ENCODE measurements around the gene TSHR. TPM values are rescaled to one million over a fixed set of nuclear protein-coding genes. Genes with fewer than 3 reads are reported as not detected.

Gene TSHR
- total and polyA plus RNA-seq, 2 of the 4 experiments (the other 2 are of a cell fraction): not detected

DNA sequence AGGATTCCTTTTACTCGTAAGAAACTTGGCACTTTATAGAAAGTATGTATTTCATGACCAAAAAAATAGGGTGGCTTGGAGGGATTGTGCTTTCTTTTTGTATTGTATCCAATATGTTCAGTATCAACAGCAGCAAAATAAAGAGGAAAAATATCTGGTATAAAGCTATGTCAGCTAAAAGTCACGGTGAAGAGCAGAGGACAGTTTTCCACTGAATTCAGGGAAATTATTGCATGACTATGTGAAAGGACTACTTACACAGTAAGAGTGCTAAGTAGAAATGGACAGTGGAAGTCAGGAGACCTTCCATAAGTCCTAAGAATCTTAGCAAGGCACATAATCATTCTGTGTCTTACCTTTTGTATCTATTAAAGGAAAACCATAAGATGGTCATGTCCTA lies 19.3 kb downstream of the TSHR start:
- POLR2A ChIA-PET (ENCODE audit: unreplicated experiment): no interaction called here
- no peak overlapping the region for H4K8ac ChIP-seq (ENCODE audit: low read depth in 2 of 2, low read length in 2 of 2)
- no peak overlapping the region for H4K5ac ChIP-seq (ENCODE audit: low read depth, low read length)

More for the DNA sequence above, 19.3 kb downstream of the TSHR start:
- Histone ChIP-seq H2BK15ac (ENCODE audit: low read depth, low read length) (no peak overlapping the region), H3K27me3 (ENCODE audit: control insufficient read depth, insufficient read depth, low read length) (peaks cover 17% of the 10 kb centered on the region), H2BK5ac (ENCODE audit: low read depth, low read length, poor library complexity, severe bottlenecking) (no peak overlapping the region), H3K23ac (ENCODE audit: low read depth, low read length) (no peak overlapping the region), H4K91ac (ENCODE audit: insufficient read depth, low read depth, low read length) (no peak overlapping the region), H3K27ac (ENCODE audit: insufficient read depth, low read length) (no peak overlapping the region), H3K4me3 (ENCODE audit: insufficient read depth, low read depth, low read length) (no peak overlapping the region), H2BK120ac (ENCODE audit: low read depth, low read length) (no peak overlapping the region), H2AK5ac (ENCODE audit: low read depth, low read length) (no peak overlapping the region), H3K9me3 (ENCODE audit: control insufficient read depth, insufficient read depth, low read length) (no peaks in the 10 kb centered on the region), H4K20me1 (ENCODE audit: insufficient read depth, low read length) (no peaks in the 10 kb centered on the region), H3K9me1 (ENCODE audit: insufficient read depth, low read length) (no peaks in the 10 kb centered on the region), H3K18ac (ENCODE audit: low read depth, low read length) (no peak overlapping the region), H2BK20ac (ENCODE audit: low read depth, low read length) (no peak overlapping the region), H2AFZ (replicated peaks; ENCODE audit: low read length, poor library complexity) (no peak overlapping the region), H3K4me2 (ENCODE audit: low read depth, low read length) (no peak overlapping the region), H3K9ac (ENCODE audit: low read depth, low read length) (no peak overlapping the region), H3K79me1 (ENCODE audit: low read depth in 1 of 2, low read length in 2 of 2) (no peaks in the 10 kb centered on the region), H3K4me1 (ENCODE audit: control insufficient read depth, insufficient read depth, low read length) (peaks cover 2% of the 10 kb centered on the region; the same call in 1 of the 2 replicates), H2AK9ac (replicated peaks; ENCODE audit: low read depth, low read length, poor library complexity) (no peak overlapping the region), H3K14ac (replicated peaks; ENCODE audit: low read depth, low read length) (no peak overlapping the region), H3K56ac (ENCODE audit: extremely low read depth, insufficient read depth, low read length) (no peak overlapping the region), H3K4ac (ENCODE audit: low read depth, low read length) (no peak overlapping the region), H3K36me3 (ENCODE audit: control insufficient read depth, insufficient read depth, low read length) (no peaks in the 10 kb centered on the region)
- TF ChIP-seq MAFK (IDR thresholded peaks at IDR 0.05; ENCODE audit: low read depth, low read length) (peak; percentile 19; the same call in 1 of the 2 replicates), POLR2A (IDR thresholded peaks at IDR 0.05; ENCODE audit: low read depth, low read length) (no peak)
- intact Hi-C loops (cut with micrococcal nuclease): no loop called here
- no TSS peak for BruUV-seq (replicated peaks)
- DNase-seq: no peak
- CTCF ChIA-PET: interaction anchor here (2.0 kb wide), 1 partner anchor 19 kb away, joined by 5 read pairs; the partner anchor contains the start of gene TSHR
- WGBS, 2 experiments (ENCODE audit: extremely low coverage in 2 of 2, insufficient read length in 1 of 2): no CpG with 5 or more reads among the region's 2 CpGs
- dilution Hi-C loops (cut with HindIII; ENCODE audit: low sequenced_read_pairs, unreplicated experiment): no loop called here
- in situ Hi-C loops (cut with MboI; ENCODE audit: low sequenced_read_pairs): no loop called here
- no peak for ATAC-seq (ENCODE audit: low read depth)
